Endodermal cell (in vitro differentiated cells): ENCODE measurements around the gene SLC9A3. TPM values are rescaled to one million over a fixed set of nuclear protein-coding genes. Genes with fewer than 3 reads are reported as not detected.

Experiments used
- DNase-seq: peaks from one replicate; pipeline ENCODE4 v3.0.0-alpha.2; 2017
- H3K27ac ChIP-seq: 2 replicates; pipeline ENCODE4 v1.5.1; 2013; ENCODE audit warnings: mild to moderate bottlenecking, low read depth, low read length, moderate library complexity
- H3K27me3 ChIP-seq: 2 replicates; pipeline ENCODE4 v1.6.1; 2013; ENCODE audit warnings: mild to moderate bottlenecking, low read length, moderate library complexity; ENCODE audit not compliant: insufficient read depth, control insufficient read depth, poor library complexity, severe bottlenecking
- H3K36me3 ChIP-seq: 2 replicates; pipeline ENCODE4 v1.7.0; 2013; ENCODE audit warnings: mild to moderate bottlenecking, low read length, moderate library complexity; ENCODE audit not compliant: control insufficient read depth, insufficient read depth
- H3K4me1 ChIP-seq: one replicate; pipeline ENCODE4 v1.7.0; 2013; ENCODE audit warnings: low read length; ENCODE audit not compliant: control insufficient read depth, insufficient read depth
- H3K4me3 ChIP-seq: 2 replicates; pipeline ENCODE4 v1.5.1; 2013; ENCODE audit warnings: mild to moderate bottlenecking, low read length, moderate library complexity
- H3K9ac ChIP-seq: 2 replicates; pipeline ENCODE4 v1.6.1; 2013; ENCODE audit warnings: mild to moderate bottlenecking, low read length, moderate library complexity; ENCODE audit not compliant: poor library complexity, severe bottlenecking; ENCODE audit errors: extremely low read depth
- H3K9me3 ChIP-seq: 2 replicates; pipeline ENCODE4 v1.6.1; 2013; ENCODE audit warnings: mild to moderate bottlenecking, low read length, moderate library complexity; ENCODE audit not compliant: control insufficient read depth
- H3K27ac Mint-ChIP-seq: 2 replicates; pipeline ENCODE4 v1.8.0; 2020; ENCODE audit warnings: mixed read lengths
- H3K27me3 Mint-ChIP-seq: 2 replicates; pipeline ENCODE4 v1.8.0; 2021; ENCODE audit warnings: mild to moderate bottlenecking, mixed read lengths; ENCODE audit not compliant: insufficient read depth
- H3K36me3 Mint-ChIP-seq: 2 replicates; pipeline ENCODE4 v1.8.0; 2020; ENCODE audit warnings: low read depth, mixed read lengths
- H3K4me1 Mint-ChIP-seq: 2 replicates; pipeline ENCODE4 v1.8.0; 2020; ENCODE audit warnings: mixed read lengths
- H3K4me3 Mint-ChIP-seq: 2 replicates; pipeline ENCODE4 v1.8.0; 2020; ENCODE audit warnings: mild to moderate bottlenecking, moderate library complexity, mixed read lengths
- H3K9me3 Mint-ChIP-seq: 2 replicates; pipeline ENCODE4 v1.8.0; 2020; ENCODE audit warnings: mild to moderate bottlenecking, mixed read lengths
- WGBS, 2 experiments: methylation state at CpG; one replicate each; pipeline versions ENCODE4 v1.1.5 to v1.1.7; 2013; ENCODE audit warnings: missing lambda C conversion rate in 2 of 2, mixed read lengths in 1 of 2; ENCODE audit not compliant: insufficient coverage in 1 of 2, insufficient read length in 1 of 2; 5-methylcytosine and 5-hydroxymethylcytosine counted together
- total RNA-seq, 2 donors: library from RNA; stranded (reverse); fragmentation: NEBNext Ultra II Directional in 1 of 2; extraction: Animal tissue kit (Norgen Biotek cat#: 25700) in 1 of 2; gene quantifications; 2 replicates in 1 of 2; 3 replicates in 1 of 2; pipeline ENCODE4 v1.2.1, GENCODE V29; 2021
- TF ChIP-seq, protein P1 (sequence below): fragments of 200-600 bp; sonication (generic); conservative IDR thresholded peaks from 2 replicates; pipeline ENCODE4 v1.5.0; 2021; ENCODE audit warnings: antibody characterized with exemption, mild to moderate bottlenecking

SLC9A3 gene
- total RNA-seq, 2 donors from 2014 or later, result 1.3 to 1.5 TPM

- Mint-ChIP-seq H3K27me3 (peaks cover 10% of the 10 kb centered on the region), H3K4me1 (peaks cover 12% of the 10 kb centered on the region), H3K27ac (no peak overlapping the region), H3K9me3 (no peaks in the 10 kb centered on the region), H3K36me3 (no peaks in the 10 kb centered on the region), H3K4me3 (no peak overlapping the region)
- H3K36me3 ChIP-seq, result no peaks in the 10 kb centered on the region
- TF ChIP-seq, protein P1, sequence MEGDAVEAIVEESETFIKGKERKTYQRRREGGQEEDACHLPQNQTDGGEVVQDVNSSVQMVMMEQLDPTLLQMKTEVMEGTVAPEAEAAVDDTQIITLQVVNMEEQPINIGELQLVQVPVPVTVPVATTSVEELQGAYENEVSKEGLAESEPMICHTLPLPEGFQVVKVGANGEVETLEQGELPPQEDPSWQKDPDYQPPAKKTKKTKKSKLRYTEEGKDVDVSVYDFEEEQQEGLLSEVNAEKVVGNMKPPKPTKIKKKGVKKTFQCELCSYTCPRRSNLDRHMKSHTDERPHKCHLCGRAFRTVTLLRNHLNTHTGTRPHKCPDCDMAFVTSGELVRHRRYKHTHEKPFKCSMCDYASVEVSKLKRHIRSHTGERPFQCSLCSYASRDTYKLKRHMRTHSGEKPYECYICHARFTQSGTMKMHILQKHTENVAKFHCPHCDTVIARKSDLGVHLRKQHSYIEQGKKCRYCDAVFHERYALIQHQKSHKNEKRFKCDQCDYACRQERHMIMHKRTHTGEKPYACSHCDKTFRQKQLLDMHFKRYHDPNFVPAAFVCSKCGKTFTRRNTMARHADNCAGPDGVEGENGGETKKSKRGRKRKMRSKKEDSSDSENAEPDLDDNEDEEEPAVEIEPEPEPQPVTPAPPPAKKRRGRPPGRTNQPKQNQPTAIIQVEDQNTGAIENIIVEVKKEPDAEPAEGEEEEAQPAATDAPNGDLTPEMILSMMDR, result no peak
- 96 to 100% methylated on average over 4 to 17 of the region's 17 CpGs for WGBS, 2 experiments
- no peak for DNase-seq
- peaks cover 3% of the 10 kb centered on the region for H3K4me1 ChIP-seq
- no peaks in the 10 kb centered on the region for H3K9me3 ChIP-seq
- no peaks in the 10 kb centered on the region for H3K27me3 ChIP-seq
- H3K9ac ChIP-seq, result no peak overlapping the region
- no peak overlapping the region for H3K4me3 ChIP-seq
- H3K27ac ChIP-seq, result no peak overlapping the region
These were observed 16.8 kb upstream of the SLC9A3 start for GRCh38 chr5:540906-541538.

GRCh38 chr5:540071-540905, 16.0 kb upstream of the SLC9A3 start:
- no peaks in the 10 kb centered on the region for H3K27me3 ChIP-seq
- TF ChIP-seq, protein P1, result no peak
- no peak overlapping the region for H3K27ac Mint-ChIP-seq
- no peak for DNase-seq
- 86 to 87% methylated on average over 13 to 23 of the region's 23 CpGs for whole genome bisulfite sequencing, 2 experiments
- peaks cover 13% of the 10 kb centered on the region for H3K4me1 Mint-ChIP-seq
- no peak overlapping the region for H3K4me3 ChIP-seq
- H3K36me3 ChIP-seq, result no peaks in the 10 kb centered on the region
- peaks cover 9% of the 10 kb centered on the region for H3K27me3 Mint-ChIP-seq
- no peaks in the 10 kb centered on the region for H3K9me3 ChIP-seq
- no peaks in the 10 kb centered on the region for H3K9me3 Mint-ChIP-seq
- H3K27ac ChIP-seq, result no peak overlapping the region
- H3K36me3 Mint-ChIP-seq, result no peaks in the 10 kb centered on the region
- H3K9ac ChIP-seq, result no peak overlapping the region
- H3K4me3 Mint-ChIP-seq, result no peak overlapping the region
- peaks cover 3% of the 10 kb centered on the region for H3K4me1 ChIP-seq

- Histone ChIP-seq H3K4me3 (no peak overlapping the region), H3K36me3 (no peaks in the 10 kb centered on the region), H3K9ac (no peak overlapping the region), H3K9me3 (no peaks in the 10 kb centered on the region), H3K4me1 (peaks cover 3% of the 10 kb centered on the region), H3K27me3 (no peaks in the 10 kb centered on the region), H3K27ac (no peak overlapping the region)
- 76 to 87% methylated on average over 19 to 25 of the region's 25 CpGs for WGBS, 2 experiments
- TF ChIP-seq, protein P1, result no peak
- peaks cover 7% of the 10 kb centered on the region for H3K27me3 Mint-ChIP-seq
- H3K36me3 Mint-ChIP-seq, result no peaks in the 10 kb centered on the region
- no peak overlapping the region for H3K4me3 Mint-ChIP-seq
- H3K4me1 Mint-ChIP-seq, result peaks cover 13% of the 10 kb centered on the region
- H3K9me3 Mint-ChIP-seq, result no peaks in the 10 kb centered on the region
- H3K27ac Mint-ChIP-seq, result no peak overlapping the region
- DNase-seq, result no peak
These were observed 15.3 kb upstream of the SLC9A3 start for GRCh38 chr5:539469-540070.
